SH-SY5Y (cell line): Measurements from ENCODE around the gene NUP98.

ENCODE experiments used
- GATA2 ChIP-seq: IDR thresholded peaks from 2 replicates; pipeline ENCODE4 v1.6.1; 2011; ENCODE audit warnings: mild to moderate bottlenecking, low read depth, low read length
- GATA3 ChIP-seq: IDR thresholded peaks from 2 replicates; pipeline ENCODE4 v1.6.1; 2011; ENCODE audit warnings: low read depth, mild to moderate bottlenecking, low read length, moderate library complexity

DNA sequence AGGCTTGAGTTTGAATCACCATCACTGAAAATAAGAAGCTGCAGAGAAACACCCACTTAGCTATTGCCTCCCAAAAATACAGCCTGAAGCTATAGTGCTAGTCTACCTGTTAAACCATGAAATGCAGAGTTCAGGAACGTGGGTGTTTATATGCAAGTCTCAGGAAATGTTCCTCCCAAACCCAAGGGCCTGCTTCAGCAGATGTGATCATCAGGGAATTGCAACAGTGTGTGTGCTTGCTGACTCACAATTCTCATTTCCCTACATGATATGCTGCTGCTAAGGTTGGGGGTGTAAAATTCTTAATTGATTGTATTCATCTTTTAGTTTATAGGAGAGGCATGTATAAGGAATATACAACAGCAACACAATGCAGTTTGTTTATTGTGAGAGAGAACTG lies 49.6 kb downstream of the NUP98 start:
- no peak for TF ChIP-seq GATA2
- TF ChIP-seq GATA3: no peak
